Measurements from ENCODE around the gene HPCAL4. TPM values are rescaled to one million over a fixed set of nuclear protein-coding genes. Genes with fewer than 3 reads are reported as not detected.

The HPCAL4 gene
- total and polyA plus RNA-seq, 9 of the 15 experiments (the other 6 are each of a cell fraction or from before 2014, with no cell fraction given), result 0.01 to 0.04 (median 0.04) TPM; not detected in 4

- TF ChIP-seq ZBTB11 (CRISPR knock-in tag; IDR thresholded peaks at IDR 0.05) (no peak), STAG1 (CRISPR knock-in tag; IDR thresholded peaks at IDR 0.05; ENCODE audit: borderline replicate concordance) (0 out of 2 replicates have a peak, but pooled peaks have one; percentile 8), FOS (IDR thresholded peaks at IDR 0.05; ENCODE audit: extremely low read depth, insufficient read length) (peak; percentile 24), RUNX1 (IDR thresholded peaks at IDR 0.05; ENCODE audit: low read depth) (no peak), CBFA2T3 (IDR thresholded peaks at IDR 0.05) (peak; percentile 41), NRF1 (conservative IDR thresholded peaks at IDR 0.05 in 1 of 2, IDR thresholded peaks at IDR 0.05 in 1 of 2) (no peak), NFYB (IDR thresholded peaks at IDR 0.05; ENCODE audit: extremely low read depth, insufficient read length) (peak; percentile 36), CBFA2T2 (conservative IDR thresholded peaks at IDR 0.05) (peak; percentile 30; the same call in 1 of the 2 replicates)
- TF ChIP-seq, protein P1, sequence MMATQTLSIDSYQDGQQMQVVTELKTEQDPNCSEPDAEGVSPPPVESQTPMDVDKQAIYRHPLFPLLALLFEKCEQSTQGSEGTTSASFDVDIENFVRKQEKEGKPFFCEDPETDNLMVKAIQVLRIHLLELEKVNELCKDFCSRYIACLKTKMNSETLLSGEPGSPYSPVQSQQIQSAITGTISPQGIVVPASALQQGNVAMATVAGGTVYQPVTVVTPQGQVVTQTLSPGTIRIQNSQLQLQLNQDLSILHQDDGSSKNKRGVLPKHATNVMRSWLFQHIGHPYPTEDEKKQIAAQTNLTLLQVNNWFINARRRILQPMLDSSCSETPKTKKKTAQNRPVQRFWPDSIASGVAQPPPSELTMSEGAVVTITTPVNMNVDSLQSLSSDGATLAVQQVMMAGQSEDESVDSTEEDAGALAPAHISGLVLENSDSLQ (IDR thresholded peaks at IDR 0.05), result peak; percentile 67; the same call in 1 of the 2 replicates
- TF ChIP-seq, protein P2, sequence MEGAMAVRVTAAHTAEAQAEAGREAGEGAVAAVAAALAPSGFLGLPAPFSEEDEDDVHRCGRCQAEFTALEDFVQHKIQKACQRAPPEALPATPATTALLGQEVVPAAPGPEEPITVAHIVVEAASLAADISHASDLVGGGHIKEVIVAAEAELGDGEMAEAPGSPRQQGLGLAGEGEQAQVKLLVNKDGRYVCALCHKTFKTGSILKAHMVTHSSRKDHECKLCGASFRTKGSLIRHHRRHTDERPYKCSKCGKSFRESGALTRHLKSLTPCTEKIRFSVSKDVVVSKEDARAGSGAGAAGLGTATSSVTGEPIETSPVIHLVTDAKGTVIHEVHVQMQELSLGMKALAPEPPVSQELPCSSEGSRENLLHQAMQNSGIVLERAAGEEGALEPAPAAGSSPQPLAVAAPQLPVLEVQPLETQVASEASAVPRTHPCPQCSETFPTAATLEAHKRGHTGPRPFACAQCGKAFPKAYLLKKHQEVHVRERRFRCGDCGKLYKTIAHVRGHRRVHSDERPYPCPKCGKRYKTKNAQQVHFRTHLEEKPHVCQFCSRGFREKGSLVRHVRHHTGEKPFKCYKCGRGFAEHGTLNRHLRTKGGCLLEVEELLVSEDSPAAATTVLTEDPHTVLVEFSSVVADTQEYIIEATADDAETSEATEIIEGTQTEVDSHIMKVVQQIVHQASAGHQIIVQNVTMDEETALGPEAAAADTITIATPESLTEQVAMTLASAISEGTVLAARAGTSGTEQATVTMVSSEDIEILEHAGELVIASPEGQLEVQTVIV (CRISPR knock-in tag; IDR thresholded peaks at IDR 0.05; ENCODE audit: borderline replicate concordance), result no peak
- TF ChIP-seq, protein P3, sequence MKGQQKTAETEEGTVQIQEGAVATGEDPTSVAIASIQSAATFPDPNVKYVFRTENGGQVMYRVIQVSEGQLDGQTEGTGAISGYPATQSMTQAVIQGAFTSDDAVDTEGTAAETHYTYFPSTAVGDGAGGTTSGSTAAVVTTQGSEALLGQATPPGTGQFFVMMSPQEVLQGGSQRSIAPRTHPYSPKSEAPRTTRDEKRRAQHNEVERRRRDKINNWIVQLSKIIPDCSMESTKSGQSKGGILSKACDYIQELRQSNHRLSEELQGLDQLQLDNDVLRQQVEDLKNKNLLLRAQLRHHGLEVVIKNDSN (CRISPR knock-in tag; IDR thresholded peaks at IDR 0.05), result peak; percentile 38; the same call in 1 of the 2 replicates
- TF ChIP-seq, protein P4, sequence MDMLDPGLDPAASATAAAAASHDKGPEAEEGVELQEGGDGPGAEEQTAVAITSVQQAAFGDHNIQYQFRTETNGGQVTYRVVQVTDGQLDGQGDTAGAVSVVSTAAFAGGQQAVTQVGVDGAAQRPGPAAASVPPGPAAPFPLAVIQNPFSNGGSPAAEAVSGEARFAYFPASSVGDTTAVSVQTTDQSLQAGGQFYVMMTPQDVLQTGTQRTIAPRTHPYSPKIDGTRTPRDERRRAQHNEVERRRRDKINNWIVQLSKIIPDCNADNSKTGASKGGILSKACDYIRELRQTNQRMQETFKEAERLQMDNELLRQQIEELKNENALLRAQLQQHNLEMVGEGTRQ (CRISPR knock-in tag; IDR thresholded peaks at IDR 0.05), result peak; percentile 5; the same call in 1 of the 2 replicates
- peak overlapping the region; percentile 65 for H2AFZ ChIP-seq (ENCODE audit: low read depth, low read length)
- H3K4me2 ChIP-seq (ENCODE audit: insufficient read depth, low read length), result peak overlapping the region; percentile 42; the same call in 1 of the 2 replicates
- ATAC-seq, result peak; percentile 91
- peak; percentile 47 to 78 (median 56) for DNase-seq (ENCODE audit: extremely low read depth in 1 of 4, low spot score in 3 of 4)
- 19% methylated on average over 8 of the region's 8 CpGs for WGBS (ENCODE audit: insufficient coverage, low coverage, missing lambda C conversion rate)
- no peaks in the 10 kb centered on the region for H3K79me2 ChIP-seq (ENCODE audit: control insufficient read depth, insufficient read depth, low read length)
- ChIA-PET CTCF (ENCODE audit: low intra/inter-chr PET ratio) (no interaction called here), POLR2A (no interaction called here)
- H3K36me3 ChIP-seq (ENCODE audit: control insufficient read depth, insufficient read depth, low read length), result no peaks in the 10 kb centered on the region
- H3K4me3 ChIP-seq, result no peak overlapping the region
- no peak overlapping the region; a peak in 1 of 4 replicates for H3K9ac ChIP-seq (ENCODE audit: insufficient read depth in 1 of 2, low read depth in 2 of 2, low read length in 2 of 2)
- H3K9me1 ChIP-seq (ENCODE audit: control insufficient read depth, insufficient read depth, low read length), result peaks cover 2% of the 10 kb centered on the region
- in situ Hi-C loops (cut with MboI), result no loop called here
- no peak overlapping the region for H3K27ac ChIP-seq (ENCODE audit: extremely low read depth, low read depth, low read length)
- peaks cover 0 to 3% of the 10 kb centered on the region in 2 experiments; a peak in 2 of 5 replicates for H3K4me1 ChIP-seq (replicated peaks in 1 of 2; ENCODE audit: control insufficient read depth in 2 of 2, insufficient read depth in 2 of 2, low read length in 2 of 2)
- peaks cover 13 to 50% of the 10 kb centered on the region in 2 experiments for H3K27me3 ChIP-seq (ENCODE audit: control insufficient read depth in 2 of 2, insufficient read depth in 2 of 2, low read length in 2 of 2)
- intact Hi-C loops (cut with micrococcal nuclease), result no loop called here
- peak; percentile 81 for FAIRE-seq
- no TSS peak for BruUV-seq (replicated peaks)
- no peaks in the 10 kb centered on the region for H4K20me1 ChIP-seq (replicated peaks; ENCODE audit: control insufficient read depth, insufficient read depth, low read length)
- no peaks in the 10 kb centered on the region for H3K9me3 ChIP-seq (replicated peaks; ENCODE audit: control insufficient read depth, insufficient read depth, low read depth, low read length)
Measured at GRCh38 chr1:39663559-39663958, 27.7 kb downstream of the HPCAL4 start.
